GM19438 (cell line): ENCODE results near the gene PTPN4.
A peak's percentile ranks its signal among the peaks of the same experiment; 100 is the strongest.
"Not testable (repeated sequence)": the region's sequence is repeated elsewhere in the genome, so short reads cannot be mapped to it uniquely, and the experiment has no call there.

ENCODE experiments used
- ATAC-seq: cut with Tn5 transposase; IDR thresholded peaks from one replicate; pipeline ENCODE4 v1.9.1; 2021; ENCODE audit warnings: low read depth; ENCODE audit not compliant: unreplicated experiment

PTPN4 gene

DNA sequence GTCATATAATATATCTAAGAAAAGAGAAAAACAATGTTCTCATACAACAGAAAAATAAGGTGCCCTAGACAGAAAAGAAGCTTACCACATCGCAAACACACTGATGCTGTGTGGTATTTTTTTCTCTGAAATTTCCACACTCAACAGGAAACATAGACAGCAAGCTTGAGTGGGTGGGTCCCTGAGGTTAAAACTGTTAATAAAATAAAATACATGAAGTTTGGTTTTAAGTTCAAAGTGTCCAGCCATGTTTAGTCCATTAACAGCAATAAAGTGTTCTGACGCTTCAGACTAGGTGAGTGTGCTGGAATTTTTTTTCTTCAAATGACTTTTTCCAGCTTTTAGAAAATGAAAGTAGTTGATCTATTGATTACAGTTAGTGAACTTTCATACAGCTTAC lies 169.8 kb downstream of the PTPN4 start:
- ATAC-seq: no peak

GRCh38 chr2:119932809-119933208 lies 173.1 kb downstream of the PTPN4 start:
- ATAC-seq: no peak

- ATAC-seq: no peak
Measured at GRCh38 chr2:119934319-119934718, 174.6 kb downstream of the PTPN4 start.

GRCh38 chr2:119937680-119938079 lies 178.0 kb downstream of the PTPN4 start:
- no peak for ATAC-seq

DNA sequence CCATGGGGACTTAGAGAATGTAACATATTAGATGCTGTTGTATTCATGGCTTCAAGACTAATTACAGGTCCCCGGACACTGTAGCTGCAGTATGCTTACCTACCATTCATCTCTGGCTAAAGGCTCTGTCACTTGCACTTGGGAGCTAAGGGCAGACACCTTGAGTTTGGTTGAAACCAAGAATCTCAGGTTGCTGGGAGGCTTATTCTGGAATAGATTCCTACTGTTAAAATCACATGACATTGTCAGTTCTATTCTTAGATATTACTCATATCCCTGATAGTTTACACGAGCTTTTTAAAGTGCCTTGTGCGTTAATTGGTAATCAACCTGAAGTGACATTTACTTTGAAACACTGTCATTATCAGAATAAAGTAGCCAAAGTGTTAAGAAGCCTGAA lies 180.2 kb downstream of the PTPN4 start:
- ATAC-seq: no peak

- ATAC-seq: no peak
Measured at GRCh38 chr2:119940856-119941255, 181.1 kb downstream of the PTPN4 start.

DNA sequence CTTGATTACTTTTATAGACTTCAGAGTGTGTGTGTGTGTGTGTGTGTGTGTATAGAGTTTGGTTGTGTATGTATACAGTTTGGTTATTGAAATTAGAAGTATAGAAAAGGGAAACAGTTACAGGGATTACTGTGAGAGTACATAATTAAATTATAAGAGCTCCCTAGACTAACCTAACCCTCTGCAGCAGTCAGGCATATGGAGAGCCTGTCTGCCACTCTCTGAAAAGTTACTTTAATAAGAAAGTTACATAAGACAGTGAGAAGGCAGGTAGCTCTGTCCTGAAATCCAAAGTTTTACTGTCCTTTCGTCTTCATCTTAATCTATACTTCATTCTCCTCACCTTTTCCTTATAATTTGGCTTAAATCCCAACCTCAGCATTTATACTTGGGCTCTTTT lies 181.7 kb downstream of the PTPN4 start:
- no peak for ATAC-seq

DNA sequence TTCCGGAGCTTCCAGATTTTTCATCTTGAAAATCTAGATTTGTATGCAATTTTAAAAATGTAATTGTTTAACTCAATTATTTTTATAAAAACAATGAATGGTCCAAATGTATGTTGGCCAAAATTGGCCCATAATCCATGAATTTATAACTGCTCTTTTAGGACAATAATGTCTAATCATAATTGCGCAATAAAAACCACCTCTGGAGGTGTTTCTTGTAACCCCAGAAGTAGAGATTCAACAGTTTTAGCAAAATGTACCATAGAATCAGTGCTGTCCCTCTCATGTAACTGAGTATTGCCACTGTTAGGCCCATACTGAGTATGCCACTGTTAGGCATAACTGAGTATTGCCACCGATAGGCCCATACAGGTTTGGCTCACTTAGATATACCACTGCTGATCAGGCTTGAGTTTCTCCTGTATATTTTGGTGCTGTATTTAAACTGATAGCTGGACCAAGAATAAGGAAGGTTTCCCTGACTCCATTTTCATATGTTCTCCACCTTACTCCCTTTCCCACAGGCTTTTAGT lies 182.3 kb downstream of the PTPN4 start:
- no peak for ATAC-seq

DNA sequence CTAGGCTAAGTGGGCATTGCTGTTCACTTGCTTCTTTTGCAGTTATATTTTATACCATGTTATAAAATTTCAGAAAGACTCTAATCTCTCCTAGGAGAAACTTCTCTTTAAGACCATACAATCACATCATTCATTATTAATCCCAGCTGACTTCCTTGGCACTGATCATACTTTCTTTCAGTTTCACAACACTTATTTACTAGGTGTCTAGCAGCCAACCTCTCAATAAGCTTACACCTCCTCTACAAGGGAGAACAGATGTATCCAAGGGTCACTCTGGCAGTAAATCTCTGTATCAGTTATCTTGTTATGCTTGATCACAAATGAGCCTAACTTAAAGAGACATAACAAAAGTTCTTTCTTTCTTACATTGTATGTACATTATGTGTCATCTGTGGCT lies 183.3 kb downstream of the PTPN4 start:
- ATAC-seq: no peak

DNA sequence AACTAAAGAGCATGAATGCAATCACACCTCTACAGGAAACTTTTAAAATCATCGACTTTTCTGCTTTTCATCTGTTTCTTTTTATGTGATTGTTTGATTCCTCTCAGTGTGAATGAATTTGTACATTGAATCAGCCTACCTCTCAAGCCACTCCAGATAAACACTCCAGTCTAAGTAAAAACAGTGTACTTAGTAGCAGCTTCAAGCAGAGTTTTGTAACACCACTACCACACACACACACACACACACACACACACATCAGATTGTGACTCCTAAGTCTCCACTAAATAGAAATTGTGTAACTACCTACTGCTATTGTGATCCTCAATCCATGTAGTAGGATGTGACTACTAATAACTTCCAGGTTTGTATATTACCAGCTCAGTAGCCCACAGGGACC lies 187.8 kb downstream of the PTPN4 start:
- ATAC-seq: no peak

- ATAC-seq: no peak
Measured at GRCh38 chr2:119950966-119951365, 191.2 kb downstream of the PTPN4 start.

GRCh38 chr2:119958670-119959268 lies 199.0 kb downstream of the PTPN4 start:
- no peak for ATAC-seq

- ATAC-seq: no peak
Measured at GRCh38 chr2:119960821-119961220, 201.1 kb downstream of the PTPN4 start.

DNA sequence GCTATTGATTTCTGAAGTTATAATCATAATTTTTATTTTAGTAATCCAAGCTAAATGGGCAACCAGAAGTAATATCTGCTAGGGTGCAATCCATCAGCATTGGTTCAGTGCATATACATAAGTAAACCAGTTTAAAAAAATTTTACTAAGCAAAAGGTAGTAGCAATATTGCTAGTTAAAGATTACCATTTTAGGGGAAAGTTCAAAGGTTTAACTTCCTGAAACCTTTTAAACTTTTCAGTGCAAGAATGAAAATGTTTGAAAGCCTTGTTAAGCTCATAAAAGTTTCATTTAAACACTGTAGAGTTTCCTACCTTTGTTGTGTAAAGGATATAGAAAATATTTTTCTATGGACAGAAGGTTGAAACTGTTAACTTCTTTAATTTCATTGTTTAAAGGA lies 222.2 kb downstream of the PTPN4 start:
- ATAC-seq: no peak

DNA sequence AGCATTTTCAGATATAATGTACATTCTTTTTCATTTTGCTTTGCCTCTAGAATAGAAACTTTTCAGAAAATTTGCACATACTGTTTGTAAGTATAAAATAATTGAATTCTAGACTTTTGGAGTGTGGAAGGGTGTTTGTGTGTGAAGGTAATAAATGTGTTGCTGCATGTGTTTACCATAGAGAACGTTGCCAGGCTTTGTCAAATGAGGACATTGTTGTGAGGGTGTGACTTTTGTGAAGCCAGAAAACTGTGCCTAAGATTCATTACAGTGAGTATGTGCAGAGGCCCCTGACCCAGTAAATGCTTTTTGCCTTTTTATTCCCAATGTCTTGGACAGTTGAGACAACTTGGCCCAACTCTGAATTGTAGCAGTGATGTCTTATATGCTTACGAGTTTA lies 222.8 kb downstream of the PTPN4 start:
- no peak for ATAC-seq

DNA sequence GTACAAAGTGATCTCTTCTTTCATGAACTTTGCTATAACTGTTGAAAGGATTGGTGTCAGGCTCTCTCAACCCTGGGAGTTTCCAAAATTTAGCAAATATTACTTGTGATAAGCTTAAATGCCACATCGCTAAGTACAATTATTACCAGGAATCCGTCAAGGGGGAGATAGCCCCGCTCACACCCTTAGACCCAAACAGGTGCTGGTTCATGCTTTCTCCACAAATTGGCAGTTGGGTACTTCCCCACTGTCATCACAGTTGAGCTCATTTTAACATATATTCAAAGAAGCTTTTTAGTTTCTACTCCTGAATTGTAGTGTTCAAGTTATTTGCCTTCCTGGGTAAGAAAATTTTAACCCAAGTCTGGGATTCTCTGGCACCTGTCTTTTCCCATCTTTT lies 223.4 kb downstream of the PTPN4 start:
- no peak for ATAC-seq

GRCh38 chr2:119996148-119996547 lies 236.4 kb downstream of the PTPN4 start:
- no peak for ATAC-seq

DNA sequence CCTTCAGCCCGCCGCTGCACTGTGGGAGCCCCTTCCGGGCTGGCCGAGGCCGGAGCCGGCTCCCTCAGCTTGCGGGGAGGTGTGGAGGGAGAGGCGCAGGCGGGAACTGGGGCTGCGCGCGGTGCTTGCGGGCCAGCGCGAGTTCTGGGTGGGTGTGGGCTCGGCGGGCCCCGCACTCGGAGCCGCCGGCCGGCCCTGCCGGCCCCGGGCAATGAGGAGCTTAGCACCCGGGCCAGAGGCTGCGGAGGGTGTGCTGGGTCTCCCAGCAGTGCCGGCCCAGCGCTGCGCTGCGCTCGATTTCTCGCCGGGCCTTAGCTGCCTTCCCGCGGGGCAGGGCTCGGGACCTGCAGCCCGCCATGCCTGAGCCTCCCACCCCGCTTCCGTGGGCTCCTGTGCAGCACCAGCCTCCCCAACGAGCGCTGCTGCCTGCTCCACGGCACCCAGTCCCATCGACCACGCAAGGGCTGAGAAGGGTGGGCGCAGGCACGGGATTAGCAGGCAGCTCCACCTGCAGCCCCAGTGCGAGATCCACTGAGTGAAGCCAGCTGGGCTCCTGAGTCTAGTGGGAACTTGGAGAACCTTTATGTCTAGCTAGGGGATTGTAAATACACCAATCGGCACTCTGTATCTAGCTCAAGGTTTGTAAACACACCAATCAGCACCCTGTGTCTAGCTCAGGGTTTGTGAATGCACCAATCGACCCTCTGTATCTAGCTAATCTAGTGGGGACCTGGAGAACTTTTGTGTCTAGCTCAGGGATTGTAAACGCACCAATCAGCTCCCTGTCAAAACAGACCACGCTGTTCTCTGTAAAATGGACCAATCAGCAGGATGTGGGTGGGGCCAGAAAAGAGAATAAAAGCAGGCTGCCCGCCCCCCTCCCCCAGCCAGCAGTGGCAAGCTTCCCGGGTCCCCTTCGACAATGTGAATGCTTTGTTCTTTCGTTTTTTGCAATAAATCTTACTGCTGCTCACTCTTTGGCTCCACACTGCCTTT lies 237.5 kb downstream of the PTPN4 start:
- not testable (repeated sequence) for ATAC-seq

GRCh38 chr2:120001471-120001870 lies 241.7 kb downstream of the PTPN4 start:
- ATAC-seq: no peak

- no peak for ATAC-seq
Measured at GRCh38 chr2:120004254-120004653, 244.5 kb downstream of the PTPN4 start.

DNA sequence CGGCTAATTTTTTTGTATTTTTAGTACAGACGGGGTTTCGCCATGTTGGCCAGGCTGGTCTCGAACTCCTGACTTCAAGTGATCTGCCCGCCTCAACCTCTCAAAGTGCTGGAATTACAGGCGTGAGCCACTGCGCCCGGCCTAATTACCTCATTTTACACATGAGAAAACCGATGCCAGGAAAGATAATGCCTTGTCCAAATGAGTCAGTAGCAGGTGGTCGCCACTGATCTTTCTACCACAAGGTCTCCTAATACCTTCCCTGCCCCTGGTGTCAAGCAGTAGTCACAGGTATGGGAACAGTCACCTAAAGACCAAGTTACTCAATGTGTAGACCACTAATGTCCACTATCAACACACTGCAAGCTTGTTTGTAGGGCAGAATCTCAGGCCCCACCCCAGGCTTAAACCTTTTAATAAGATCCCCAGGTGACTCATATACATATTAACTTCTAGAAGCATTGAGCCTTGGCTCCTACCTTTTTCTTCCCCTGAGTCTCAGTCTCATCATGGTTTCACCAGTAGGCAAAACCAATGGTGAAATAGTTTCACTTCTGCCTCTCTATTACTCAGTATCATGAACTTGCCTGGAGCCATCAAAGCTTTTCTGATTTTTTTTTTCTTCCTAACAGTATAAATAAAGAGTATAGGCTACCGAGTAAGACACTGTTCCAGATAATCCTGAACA lies 246.3 kb downstream of the PTPN4 start:
- peak; percentile 98 for ATAC-seq
